Jurkat, Clone E6-1 (cell line): ENCODE measurements around the gene ZSWIM5. TPM values are rescaled to one million over a fixed set of nuclear protein-coding genes. Genes with fewer than 3 reads are reported as not detected.
"Not testable (repeated sequence)": the region's sequence is repeated elsewhere in the genome, so short reads cannot be mapped to it uniquely, and the experiment has no call there.

Source experiments
- DNase-seq: peaks from one replicate; pipeline ENCODE4 v3.0.0-alpha.2; 2011; ENCODE audit warnings: low read depth, low spot score
- H3K4me3 ChIP-seq: 2 replicates; pipeline ENCODE4 v1.5.1; 2011; ENCODE audit warnings: mild to moderate bottlenecking, low read length, control low read depth, moderate library complexity
- polyA plus RNA-seq: library from polyadenylated mRNA; unstranded; fragments of >200 nt; gene quantifications from one replicate; pipeline ENCODE4 v1.2.1, GENCODE V29; 2012; ENCODE audit warnings: missing spikeins; ENCODE audit not compliant: insufficient read length, insufficient read depth

The ZSWIM5 gene
- 0.39 TPM for polyA plus RNA-seq

- peak within 1 kb of the TSS; percentile 66 for H3K4me3 ChIP-seq
- peak; percentile 26 for DNase-seq
These were observed at the start of gene ZSWIM5 for GRCh38 chr1:45205910-45206721. TSS of gene ZSWIM5 (minus strand) at chr1:45206605. CDS start at chr1:45206350, 255 bp downstream.

GRCh38 chr1:45254490-45254889 lies 48.1 kb upstream of the ZSWIM5 start:
- no peak overlapping the region for H3K4me3 ChIP-seq
- DNase-seq = no peak

GRCh38 chr1:45250544-45250943 lies 44.1 kb upstream of the ZSWIM5 start:
- DNase-seq = no peak
- no peak overlapping the region for H3K4me3 ChIP-seq

- H3K4me3 ChIP-seq, DNase-seq: not testable (repeated sequence)
These were observed 41.6 kb upstream of the ZSWIM5 start for GRCh38 chr1:45248004-45248403.

- H3K4me3 ChIP-seq = no peak overlapping the region
- DNase-seq = no peak
These were observed 40.4 kb upstream of the ZSWIM5 start for GRCh38 chr1:45246760-45247159.

- H3K4me3 ChIP-seq, DNase-seq: not testable (repeated sequence)
These were observed 40.0 kb upstream of the ZSWIM5 start for GRCh38 chr1:45246359-45246758.

GRCh38 chr1:45244660-45245059 lies 38.3 kb upstream of the ZSWIM5 start:
- DNase-seq = no peak
- H3K4me3 ChIP-seq = no peak overlapping the region

GRCh38 chr1:45243476-45244343 lies 37.3 kb upstream of the ZSWIM5 start:
- DNase-seq = no peak
- H3K4me3 ChIP-seq = no peak overlapping the region

- no peak for DNase-seq
- no peak overlapping the region for H3K4me3 ChIP-seq
These were observed 32.4 kb upstream of the ZSWIM5 start for GRCh38 chr1:45238846-45239245.

GRCh38 chr1:45236136-45236535 lies 29.7 kb upstream of the ZSWIM5 start:
- DNase-seq = no peak
- H3K4me3 ChIP-seq = no peak overlapping the region

- no peak for DNase-seq
These were observed 24.1 kb upstream of the ZSWIM5 start for GRCh38 chr1:45230537-45230936.

GRCh38 chr1:45225598-45225997 lies 19.2 kb upstream of the ZSWIM5 start:
- DNase-seq = no peak

More at GRCh38 chr1:45230537-45230936, 24.1 kb upstream of the ZSWIM5 start:
- H3K4me3 ChIP-seq = no peak overlapping the region

GRCh38 chr1:45223710-45224109 lies 17.3 kb upstream of the ZSWIM5 start:
- DNase-seq, H3K4me3 ChIP-seq: not testable (repeated sequence)

More at GRCh38 chr1:45225598-45225997, 19.2 kb upstream of the ZSWIM5 start:
- H3K4me3 ChIP-seq = no peak overlapping the region

GRCh38 chr1:45221716-45222115 lies 15.3 kb upstream of the ZSWIM5 start:
- no peak overlapping the region for H3K4me3 ChIP-seq
- DNase-seq = no peak

- no peak for DNase-seq
- H3K4me3 ChIP-seq = no peak overlapping the region
These were observed 10.5 kb upstream of the ZSWIM5 start for GRCh38 chr1:45216861-45217260.

- DNase-seq = no peak
- no peak overlapping the region for H3K4me3 ChIP-seq
These were observed 9.8 kb upstream of the ZSWIM5 start for GRCh38 chr1:45216200-45216541.

GRCh38 chr1:45215485-45216199 lies 9.2 kb upstream of the ZSWIM5 start:
- DNase-seq = no peak
- H3K4me3 ChIP-seq = no peak overlapping the region

GRCh38 chr1:45213892-45214291 lies 7.5 kb upstream of the ZSWIM5 start:
- no peak for DNase-seq
- no peak overlapping the region for H3K4me3 ChIP-seq

- no peak overlapping the region for H3K4me3 ChIP-seq
These were observed 4.7 kb upstream of the ZSWIM5 start for GRCh38 chr1:45211076-45211475.

More at GRCh38 chr1:45211076-45211475, 4.7 kb upstream of the ZSWIM5 start:
- no peak for DNase-seq
